OCI-LY1 (cell line): ENCODE data around the gene PKNOX2.

Source experiments
- H2AFZ ChIP-seq: fragments of 200-600 bp; sonication (generic), shearing (Covaris generic); 2 replicates; pipeline ENCODE4 v1.6.0; 2014; ENCODE audit warnings: antibody characterized with exemption, mild to moderate bottlenecking, low read length
- H3F3A ChIP-seq: fragments of 200-600 bp; sonication (generic), shearing (Covaris generic); 2 replicates; pipeline ENCODE4 v1.6.0; 2014; ENCODE audit warnings: mild to moderate bottlenecking, antibody characterized with exemption, low read length, moderate library complexity; ENCODE audit not compliant: insufficient read depth
- H3K27ac ChIP-seq: fragments of 200-600 bp; sonication (generic); 2 replicates; pipeline ENCODE4 v1.5.1; 2014; ENCODE audit warnings: low read length, mixed run types, mild to moderate bottlenecking, low read depth; ENCODE audit not compliant: poor library complexity, severe bottlenecking
- H3K27me3 ChIP-seq: fragments of 200-600 bp; sonication (generic); 2 replicates; pipeline ENCODE4 v1.6.0; 2014; ENCODE audit warnings: antibody characterized with exemption, mild to moderate bottlenecking, low read length, moderate library complexity; ENCODE audit not compliant: insufficient read depth
- H3K36me3 ChIP-seq: fragments of 200-600 bp; sonication (generic); 2 replicates; pipeline ENCODE4 v1.6.1; 2014; ENCODE audit warnings: mild to moderate bottlenecking, antibody characterized with exemption, low read length, moderate library complexity, mixed read lengths; ENCODE audit not compliant: insufficient read depth
- H3K4me1 ChIP-seq: fragments of 200-600 bp; sonication (generic); 2 replicates; pipeline ENCODE4 v1.5.1; 2014; ENCODE audit warnings: mild to moderate bottlenecking, low read length, moderate library complexity; ENCODE audit not compliant: insufficient read depth, severe bottlenecking
- H3K4me2 ChIP-seq: fragments of 200-600 bp; sonication (generic), shearing (Covaris generic); 2 replicates; pipeline ENCODE4 v1.6.1; 2014; ENCODE audit warnings: low read length
- H3K4me3 ChIP-seq: fragments of 200-600 bp; sonication (generic); 2 replicates; pipeline ENCODE4 v1.5.1; 2014; ENCODE audit warnings: low read length, low read depth, mild to moderate bottlenecking, mixed read lengths; ENCODE audit not compliant: poor library complexity, severe bottlenecking
- H3K79me2 ChIP-seq: fragments of 200-600 bp; shearing (Covaris generic); 2 replicates; pipeline ENCODE4 v1.6.1; 2016; ENCODE audit warnings: mixed run types, low read length, mixed read lengths; ENCODE audit not compliant: insufficient read depth
- H3K9ac ChIP-seq: fragments of 200-600 bp; sonication (generic), shearing (Covaris generic); 2 replicates; pipeline ENCODE4 v1.6.1; 2014; ENCODE audit warnings: mild to moderate bottlenecking, low read length, mixed read lengths
- H3K9me2 ChIP-seq: fragments of 200-600 bp; sonication (generic), shearing (Covaris generic); 2 replicates; pipeline ENCODE4 v1.6.1; 2014; ENCODE audit warnings: low read depth, mild to moderate bottlenecking, low read length, mixed read lengths
- H3K9me3 ChIP-seq: fragments of 200-600 bp; shearing (Covaris generic); 2 replicates; pipeline ENCODE4 v1.6.1; 2014; ENCODE audit warnings: low read length, mixed read lengths
- H4K20me1 ChIP-seq: fragments of 200-600 bp; sonication (generic), shearing (Covaris generic); 2 replicates; pipeline ENCODE4 v1.6.0; 2016; ENCODE audit warnings: mild to moderate bottlenecking, low read length; ENCODE audit not compliant: insufficient read depth
- CTCF ChIP-seq: fragments of 200-600 bp; sonication (generic), shearing (Covaris generic); IDR thresholded peaks from 2 replicates; pipeline ENCODE4 v1.5.1; 2017; ENCODE audit warnings: mild to moderate bottlenecking, antibody characterized with exemption, low read length, moderate library complexity, mixed read lengths
- EZH2 ChIP-seq: fragments of 200-600 bp; sonication (generic), shearing (Covaris generic); IDR thresholded peaks from 2 replicates; pipeline ENCODE4 v1.8.0; 2017; ENCODE audit warnings: borderline replicate concordance, mixed run types, mild to moderate bottlenecking, antibody characterized with exemption, low read length, moderate library complexity, mixed read lengths

Gene PKNOX2

GRCh38 chr11:125173556-125173955 is 9.0 kb downstream of the PKNOX2 start:
- Histone ChIP-seq H3K27ac (no peak overlapping the region), H3K27me3 (no peaks in the 10 kb centered on the region), H3K4me3 (no peak overlapping the region), H3F3A (no peaks in the 10 kb centered on the region), H3K4me2 (no peak overlapping the region), H3K9ac (no peak overlapping the region), H3K9me3 (no peaks in the 10 kb centered on the region), H3K36me3 (no peaks in the 10 kb centered on the region), H4K20me1 (no peaks in the 10 kb centered on the region), H2AFZ (no peak overlapping the region), H3K4me1 (no peaks in the 10 kb centered on the region), H3K79me2 (no peaks in the 10 kb centered on the region), H3K9me2 (no peaks in the 10 kb centered on the region)
- no peak for TF ChIP-seq CTCF
- TF ChIP-seq EZH2: no peak

- Histone ChIP-seq H3K27ac (no peak overlapping the region), H3K27me3 (no peaks in the 10 kb centered on the region), H3K36me3 (no peaks in the 10 kb centered on the region), H3K9me3 (no peaks in the 10 kb centered on the region), H3K9me2 (no peaks in the 10 kb centered on the region), H3K79me2 (no peaks in the 10 kb centered on the region), H3K4me1 (no peaks in the 10 kb centered on the region), H3F3A (no peaks in the 10 kb centered on the region), H3K9ac (no peak overlapping the region), H4K20me1 (no peaks in the 10 kb centered on the region), H3K4me3 (no peak overlapping the region), H3K4me2 (no peak overlapping the region), H2AFZ (no peak overlapping the region)
- TF ChIP-seq CTCF (no peak), EZH2 (no peak)
Observed at GRCh38 chr11:125174057-125174456, 9.5 kb downstream of the PKNOX2 start.

GRCh38 chr11:125174686-125175085 is 10.1 kb downstream of the PKNOX2 start:
- Histone ChIP-seq H2AFZ (no peak overlapping the region), H3K27ac (no peak overlapping the region), H3K9me3 (no peaks in the 10 kb centered on the region), H3K4me1 (no peaks in the 10 kb centered on the region), H4K20me1 (no peaks in the 10 kb centered on the region), H3K4me2 (no peak overlapping the region), H3K36me3 (no peaks in the 10 kb centered on the region), H3K9me2 (no peaks in the 10 kb centered on the region), H3K79me2 (no peaks in the 10 kb centered on the region), H3K9ac (no peak overlapping the region), H3K27me3 (no peaks in the 10 kb centered on the region), H3F3A (no peaks in the 10 kb centered on the region), H3K4me3 (no peak overlapping the region)
- TF ChIP-seq CTCF (no peak), EZH2 (no peak)
